K562 treated with DMSO at 1 percent for 12 hours (cell line): ENCODE measurements around the gene HRNR. TPM values are rescaled to one million over a fixed set of nuclear protein-coding genes. Genes with fewer than 3 reads are reported as not detected.

Source experiments
- total RNA-seq: library from RNA; unstranded; fragments of 300-600 nt; gene quantifications from 2 replicates; pipeline ENCODE4 v1.2.3, GENCODE V29; 2022; ENCODE audit not compliant: insufficient read depth

Gene HRNR
- total RNA-seq, result not detected in 2 replicates

GRCh38 chr1:152224093-152224492, at the start of gene HRNR:
TSS of gene HRNR (minus strand) at chr1:152224193. CDS start at chr1:152223253, 940 bp downstream.

Other genes starting within 250 kb of the HRNR start
- not detected in 2 replicates for gene S100A10, start 230.3 kb downstream of the HRNR start, total RNA-seq
- gene S100A11, start 187.2 kb downstream of the HRNR start, total RNA-seq, result 532 and 585 TPM in 2 replicates
- gene TCHHL1, start 135.1 kb downstream of the HRNR start, total RNA-seq, result not detected in 2 replicates
- gene TCHH, start 108.7 kb downstream of the HRNR start, total RNA-seq, result not detected in 2 replicates
- not detected in 2 replicates for gene RPTN, start 65.0 kb downstream of the HRNR start, total RNA-seq
- not detected in 2 replicates for gene FLG, start 101.0 kb upstream of the HRNR start, total RNA-seq
- gene FLG2, start 135.8 kb upstream of the HRNR start, total RNA-seq, result not detected in 2 replicates
- gene CRNN, start 190.1 kb upstream of the HRNR start, total RNA-seq, result not detected in 2 replicates